Measurements from ENCODE around the gene SEC11C. TPM values are rescaled to one million over a fixed set of nuclear protein-coding genes. Genes with fewer than 3 reads are reported as not detected.
"Not testable (repeated sequence)": the region's sequence is repeated elsewhere in the genome, so short reads cannot be mapped to it uniquely, and the experiment has no call there.

Gene SEC11C
- total RNA-seq, 2 experiments from 2014 or later = 56.8 to 57.8 TPM

GRCh38 chr18:59140302-59140885, 710 bp downstream of the SEC11C start:
- Mint-ChIP-seq H3K36me3 (peaks cover 3% of the 10 kb centered on the region), H3K27ac (peak overlapping the region; percentile 98), H3K4me3 (peak overlapping the region; percentile 93), H3K4me1 (peaks cover 36% of the 10 kb centered on the region), H3K27me3 (peaks cover 5% of the 10 kb centered on the region), H3K9me3 (no peaks in the 10 kb centered on the region)
- DNase-seq = no peak

DNA sequence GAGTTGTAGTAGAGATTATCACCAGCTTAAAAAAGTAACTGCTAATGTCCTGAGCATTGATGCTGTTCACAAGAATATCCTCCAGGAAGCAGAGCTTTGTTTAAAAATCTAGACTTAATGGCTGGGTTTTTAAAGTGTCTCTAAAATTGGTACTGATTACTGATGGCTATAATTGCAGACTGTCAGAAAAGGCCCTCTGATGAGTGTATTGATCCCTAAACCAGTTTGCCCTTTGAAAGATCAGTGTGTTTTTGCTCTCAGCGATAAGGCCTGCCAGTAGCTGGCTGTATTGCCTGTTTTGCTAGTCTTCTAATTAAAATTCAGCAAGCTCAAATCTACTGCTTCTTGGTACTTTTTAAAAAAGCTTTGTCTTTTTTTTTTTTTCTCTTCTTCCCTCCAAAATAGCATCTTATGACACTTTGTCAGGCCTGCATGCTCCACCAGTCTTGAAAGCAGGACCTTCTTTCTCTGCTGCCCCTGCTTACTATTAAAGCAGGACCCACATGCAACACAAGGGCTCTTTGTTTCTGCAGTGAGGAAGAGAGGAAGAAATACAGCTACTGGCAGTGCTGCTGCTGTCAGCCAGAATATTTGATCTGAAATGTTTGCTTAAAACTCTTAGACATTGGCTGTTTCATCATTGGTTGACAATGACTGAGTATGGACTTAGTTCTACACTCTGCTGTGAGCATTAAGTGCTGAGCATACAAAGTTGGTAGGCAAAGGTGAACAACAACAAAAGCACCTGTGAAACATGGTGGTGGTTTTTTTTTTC, 1.8 kb downstream of the SEC11C start:
- H3K36me3 Mint-ChIP-seq = peaks cover 4% of the 10 kb centered on the region
- no peaks in the 10 kb centered on the region for H3K27me3 Mint-ChIP-seq
- no peak for DNase-seq
- H3K9me3 Mint-ChIP-seq = no peaks in the 10 kb centered on the region
- H3K27ac Mint-ChIP-seq = peak overlapping the region; percentile 42
- peak overlapping the region; percentile 93 for H3K4me3 Mint-ChIP-seq
- peaks cover 42% of the 10 kb centered on the region for H3K4me1 Mint-ChIP-seq

DNA sequence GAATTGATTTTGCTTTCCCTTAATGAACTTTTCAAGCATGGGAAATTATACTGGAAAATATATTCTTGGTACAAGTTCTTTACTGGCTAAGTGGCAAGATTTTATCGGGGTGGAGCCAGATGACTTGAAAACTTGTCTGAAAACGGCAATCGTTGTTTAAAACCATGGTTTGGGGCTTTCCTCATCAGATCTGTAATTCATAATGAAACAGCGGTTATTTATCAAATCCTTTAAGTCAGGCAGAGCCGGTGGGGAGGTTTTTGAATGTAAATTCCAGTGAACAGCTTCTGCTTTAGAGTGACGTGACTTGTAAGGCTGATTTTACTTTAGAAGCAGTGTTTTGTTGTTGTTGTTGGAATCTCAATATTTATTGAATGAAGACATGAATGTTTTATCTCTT, 2.6 kb downstream of the SEC11C start:
- DNase-seq = no peak
- H3K36me3 Mint-ChIP-seq = peaks cover 5% of the 10 kb centered on the region
- no peaks in the 10 kb centered on the region for H3K9me3 Mint-ChIP-seq
- no peak overlapping the region for H3K4me3 Mint-ChIP-seq
- peaks cover 43% of the 10 kb centered on the region for H3K4me1 Mint-ChIP-seq
- peak overlapping the region; percentile 38 for H3K27ac Mint-ChIP-seq
- no peaks in the 10 kb centered on the region for H3K27me3 Mint-ChIP-seq

DNA sequence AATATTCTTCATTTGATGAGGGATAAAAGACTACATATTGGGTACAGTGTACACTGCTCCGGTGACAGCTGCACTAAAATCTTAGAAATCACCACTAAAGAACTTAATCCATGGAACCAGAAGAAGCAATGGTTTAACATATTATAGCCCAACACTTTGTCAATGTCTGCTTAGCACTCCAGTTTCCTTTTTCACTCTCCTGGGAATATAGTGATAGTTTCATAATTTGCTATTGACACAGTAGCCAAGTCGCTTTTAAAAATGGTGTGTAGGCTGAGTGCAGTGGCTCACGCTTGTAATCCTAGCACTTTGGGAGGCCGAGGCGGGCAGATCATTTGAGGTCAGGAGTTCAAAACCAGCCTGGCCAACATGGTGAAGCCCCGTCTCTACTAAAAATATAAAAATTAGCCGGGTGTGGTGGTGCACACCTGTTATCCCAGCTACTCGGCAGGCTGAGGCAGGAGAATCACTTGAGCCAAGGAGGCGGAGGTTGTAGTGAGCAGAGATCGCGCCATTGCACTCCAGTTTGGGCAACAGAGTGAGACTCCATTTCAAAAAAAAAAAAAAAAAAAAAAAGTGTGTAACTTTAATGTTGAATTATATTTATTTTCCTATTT, 3.2 kb downstream of the SEC11C start:
- H3K27ac Mint-ChIP-seq, H3K27me3 Mint-ChIP-seq, H3K4me3 Mint-ChIP-seq, H3K9me3 Mint-ChIP-seq, H3K36me3 Mint-ChIP-seq, DNase-seq: not testable (repeated sequence)
- H3K4me1 Mint-ChIP-seq = peaks cover 45% of the 10 kb centered on the region

- peak overlapping the region; percentile 13 for H3K27ac Mint-ChIP-seq
- peak overlapping the region; percentile 62 for H3K4me3 Mint-ChIP-seq
Measured at GRCh38 chr18:59143441-59143840, 3.8 kb downstream of the SEC11C start.

DNA sequence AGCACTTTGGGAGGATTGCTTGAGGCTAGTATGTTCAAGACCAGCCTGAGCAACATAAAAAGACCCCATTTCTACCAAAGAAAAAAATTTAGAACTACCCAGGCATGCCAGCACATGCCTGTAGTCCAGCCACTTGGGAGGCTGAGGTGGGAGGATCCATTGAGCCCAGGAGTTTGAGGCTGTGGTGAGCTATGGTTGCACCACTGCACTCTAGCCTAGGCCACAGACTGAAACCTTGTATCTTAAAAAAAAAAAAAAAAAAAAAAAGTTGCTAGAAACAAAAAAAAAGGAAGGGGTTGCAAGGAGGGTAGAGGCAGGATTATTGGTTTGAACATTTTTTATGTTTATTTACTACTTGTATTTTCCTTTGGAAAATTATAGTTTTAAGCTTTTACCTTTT, 4.8 kb downstream of the SEC11C start:
- Mint-ChIP-seq H3K36me3 (peaks cover 7% of the 10 kb centered on the region), H3K4me3 (no peak overlapping the region), H3K27me3 (no peaks in the 10 kb centered on the region), H3K27ac (no peak overlapping the region), H3K4me1 (peaks cover 55% of the 10 kb centered on the region), H3K9me3 (no peaks in the 10 kb centered on the region)
- no peak for DNase-seq

More at GRCh38 chr18:59143441-59143840, 3.8 kb downstream of the SEC11C start:
- Mint-ChIP-seq H3K27me3 (no peaks in the 10 kb centered on the region), H3K36me3 (peaks cover 5% of the 10 kb centered on the region), H3K4me1 (peaks cover 46% of the 10 kb centered on the region), H3K9me3 (no peaks in the 10 kb centered on the region)
- DNase-seq = no peak

- peaks cover 60% of the 10 kb centered on the region for H3K4me1 Mint-ChIP-seq
- no peaks in the 10 kb centered on the region for H3K27me3 Mint-ChIP-seq
- no peak for DNase-seq
- H3K4me3 Mint-ChIP-seq = no peak overlapping the region
- no peak overlapping the region for H3K27ac Mint-ChIP-seq
- peaks cover 8% of the 10 kb centered on the region for H3K36me3 Mint-ChIP-seq
- no peaks in the 10 kb centered on the region for H3K9me3 Mint-ChIP-seq
Measured at GRCh38 chr18:59145055-59145454, 5.4 kb downstream of the SEC11C start.

- Mint-ChIP-seq H3K27ac (no peak overlapping the region), H3K36me3 (peaks cover 5% of the 10 kb centered on the region)
Measured at GRCh38 chr18:59148192-59148591, 8.5 kb downstream of the SEC11C start.

GRCh38 chr18:59149007-59149406, 9.3 kb downstream of the SEC11C start:
- Mint-ChIP-seq H3K27ac (peak overlapping the region; percentile 35), H3K9me3 (no peaks in the 10 kb centered on the region), H3K36me3 (peaks cover 9% of the 10 kb centered on the region), H3K4me1 (peaks cover 36% of the 10 kb centered on the region), H3K4me3 (no peak overlapping the region), H3K27me3 (no peaks in the 10 kb centered on the region)
- no peak for DNase-seq

More at GRCh38 chr18:59148192-59148591, 8.5 kb downstream of the SEC11C start:
- no peaks in the 10 kb centered on the region for H3K9me3 Mint-ChIP-seq
- no peak overlapping the region for H3K4me3 Mint-ChIP-seq
- no peaks in the 10 kb centered on the region for H3K27me3 Mint-ChIP-seq
- DNase-seq = no peak
- peaks cover 43% of the 10 kb centered on the region for H3K4me1 Mint-ChIP-seq

GRCh38 chr18:59149416-59149815, 9.7 kb downstream of the SEC11C start:
- H3K9me3 Mint-ChIP-seq = no peaks in the 10 kb centered on the region
- no peak for DNase-seq
- no peaks in the 10 kb centered on the region for H3K27me3 Mint-ChIP-seq
- peaks cover 9% of the 10 kb centered on the region for H3K36me3 Mint-ChIP-seq
- H3K4me1 Mint-ChIP-seq = peaks cover 34% of the 10 kb centered on the region
- peak overlapping the region; percentile 31 for H3K27ac Mint-ChIP-seq
- H3K4me3 Mint-ChIP-seq = no peak overlapping the region

DNA sequence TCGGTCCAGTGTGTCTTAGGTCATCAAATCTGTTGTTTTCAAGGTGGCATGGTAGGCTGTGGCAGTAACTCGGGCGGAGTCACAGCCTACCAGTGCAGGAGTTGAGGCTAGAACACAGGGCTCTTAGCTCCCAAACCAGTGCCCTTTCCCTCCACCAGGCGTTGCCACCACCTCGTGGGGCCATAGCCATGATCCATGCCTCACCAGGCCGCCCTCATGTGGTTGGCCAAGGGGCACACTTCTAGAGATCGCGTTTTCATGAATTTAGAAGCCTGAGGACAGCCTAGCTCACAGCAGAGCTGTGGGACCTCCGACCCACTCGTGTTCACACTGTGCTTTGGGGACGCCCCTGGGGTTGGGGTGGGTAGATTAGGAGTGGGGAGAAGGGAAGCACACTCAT, 10.6 kb downstream of the SEC11C start:
- Mint-ChIP-seq H3K4me3 (no peak overlapping the region), H3K27me3 (no peaks in the 10 kb centered on the region), H3K9me3 (no peaks in the 10 kb centered on the region), H3K27ac (no peak overlapping the region), H3K4me1 (peaks cover 32% of the 10 kb centered on the region), H3K36me3 (peaks cover 9% of the 10 kb centered on the region)
- no peak for DNase-seq

DNA sequence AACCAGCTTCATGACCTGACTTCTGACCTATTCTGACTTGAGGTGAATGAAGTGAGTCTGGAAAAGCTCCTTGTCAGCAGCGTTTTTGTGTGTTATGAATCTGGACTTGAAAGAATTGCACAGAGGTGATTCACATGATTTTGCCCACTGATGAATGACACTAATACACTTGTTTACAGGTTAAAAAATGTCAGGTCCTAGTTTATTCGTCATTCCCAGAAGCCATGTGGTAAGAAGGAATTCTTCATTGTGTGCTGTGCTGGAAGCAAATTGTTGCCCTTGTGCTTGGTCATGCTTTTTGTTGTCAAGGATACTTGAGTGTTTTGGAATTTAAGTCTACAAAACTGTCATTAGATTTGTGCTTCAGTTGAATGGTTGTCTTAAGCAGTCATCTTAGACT, 15.5 kb downstream of the SEC11C start:
- no peak overlapping the region for H3K27ac Mint-ChIP-seq
- peaks cover 14% of the 10 kb centered on the region for H3K36me3 Mint-ChIP-seq
- no peak overlapping the region for H3K4me3 Mint-ChIP-seq
- H3K4me1 Mint-ChIP-seq = peaks cover 6% of the 10 kb centered on the region
- no peak for DNase-seq
- no peaks in the 10 kb centered on the region for H3K27me3 Mint-ChIP-seq
- no peaks in the 10 kb centered on the region for H3K9me3 Mint-ChIP-seq

- Mint-ChIP-seq H3K4me1 (no peaks in the 10 kb centered on the region), H3K27ac (no peak overlapping the region), H3K9me3 (no peaks in the 10 kb centered on the region), H3K36me3 (peaks cover 14% of the 10 kb centered on the region), H3K27me3 (no peaks in the 10 kb centered on the region), H3K4me3 (no peak overlapping the region)
- no peak for DNase-seq
Measured at GRCh38 chr18:59156316-59156715, 16.6 kb downstream of the SEC11C start.

DNA sequence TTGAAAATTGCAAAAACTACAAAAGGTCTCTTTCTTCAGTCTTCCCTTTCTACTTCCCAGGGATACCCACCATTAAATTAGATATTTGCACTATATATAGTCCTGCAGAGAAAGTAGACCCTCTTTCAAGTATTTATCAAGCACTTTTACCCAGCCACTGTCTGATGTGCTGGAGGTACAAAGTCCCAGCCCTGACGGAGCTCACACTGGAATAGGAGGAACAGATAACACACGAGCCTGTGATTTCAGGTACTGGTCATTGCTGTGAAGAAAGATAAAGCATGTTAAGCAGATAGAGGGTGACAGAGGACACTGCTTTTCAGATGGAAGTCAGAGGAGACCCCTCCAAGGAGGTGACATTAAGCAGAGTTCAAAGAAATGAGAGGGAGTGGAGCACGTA, 19.6 kb downstream of the SEC11C start:
- no peak for DNase-seq
- Mint-ChIP-seq H3K27me3 (no peaks in the 10 kb centered on the region), H3K4me3 (no peak overlapping the region), H3K9me3 (no peaks in the 10 kb centered on the region), H3K4me1 (no peaks in the 10 kb centered on the region), H3K27ac (no peak overlapping the region), H3K36me3 (peaks cover 12% of the 10 kb centered on the region)

- Mint-ChIP-seq H3K27ac (no peak overlapping the region), H3K4me1 (no peaks in the 10 kb centered on the region), H3K4me3 (no peak overlapping the region), H3K27me3 (no peaks in the 10 kb centered on the region), H3K9me3 (no peaks in the 10 kb centered on the region), H3K36me3 (peaks cover 12% of the 10 kb centered on the region)
- no peak for DNase-seq
Measured at GRCh38 chr18:59159986-59160385, 20.3 kb downstream of the SEC11C start.
